ENCODE measurements around the gene ANK2. TPM values are rescaled to one million over a fixed set of nuclear protein-coding genes. Genes with fewer than 3 reads are reported as not detected.

The ANK2 gene
- total RNA-seq, 3 donors from 2014 or later: 7.6 to 69.3 (median 21.0) TPM

GRCh38 chr4:113173126-113173792, 123.8 kb downstream of the ANK2 start:
- TF ChIP-seq, protein P1, sequence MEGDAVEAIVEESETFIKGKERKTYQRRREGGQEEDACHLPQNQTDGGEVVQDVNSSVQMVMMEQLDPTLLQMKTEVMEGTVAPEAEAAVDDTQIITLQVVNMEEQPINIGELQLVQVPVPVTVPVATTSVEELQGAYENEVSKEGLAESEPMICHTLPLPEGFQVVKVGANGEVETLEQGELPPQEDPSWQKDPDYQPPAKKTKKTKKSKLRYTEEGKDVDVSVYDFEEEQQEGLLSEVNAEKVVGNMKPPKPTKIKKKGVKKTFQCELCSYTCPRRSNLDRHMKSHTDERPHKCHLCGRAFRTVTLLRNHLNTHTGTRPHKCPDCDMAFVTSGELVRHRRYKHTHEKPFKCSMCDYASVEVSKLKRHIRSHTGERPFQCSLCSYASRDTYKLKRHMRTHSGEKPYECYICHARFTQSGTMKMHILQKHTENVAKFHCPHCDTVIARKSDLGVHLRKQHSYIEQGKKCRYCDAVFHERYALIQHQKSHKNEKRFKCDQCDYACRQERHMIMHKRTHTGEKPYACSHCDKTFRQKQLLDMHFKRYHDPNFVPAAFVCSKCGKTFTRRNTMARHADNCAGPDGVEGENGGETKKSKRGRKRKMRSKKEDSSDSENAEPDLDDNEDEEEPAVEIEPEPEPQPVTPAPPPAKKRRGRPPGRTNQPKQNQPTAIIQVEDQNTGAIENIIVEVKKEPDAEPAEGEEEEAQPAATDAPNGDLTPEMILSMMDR (IDR thresholded peaks at IDR 0.05): no peak
- no peak for DNase-seq
- no peak overlapping the region for H3K4me3 ChIP-seq
- no peaks in the 10 kb centered on the region for H3K4me1 ChIP-seq (ENCODE audit: low read depth)
- H3K9me3 ChIP-seq: no peaks in the 10 kb centered on the region
- no peak for ATAC-seq
- no peaks in the 10 kb centered on the region for H3K36me3 ChIP-seq (ENCODE audit: low read depth)
- intact Hi-C loops (cut with DNase I, micrococcal nuclease): no loop called here

- no peak overlapping the region for H3K4me3 ChIP-seq
- no peaks in the 10 kb centered on the region for H3K9me3 ChIP-seq
- intact Hi-C loops (cut with DNase I, micrococcal nuclease): no loop called here
- no peaks in the 10 kb centered on the region for H3K4me1 ChIP-seq (ENCODE audit: low read depth)
- TF ChIP-seq, protein P1 (IDR thresholded peaks at IDR 0.05): no peak
- ATAC-seq: no peak
- H3K36me3 ChIP-seq (ENCODE audit: low read depth): no peaks in the 10 kb centered on the region
- DNase-seq: no peak
Measured at GRCh38 chr4:113173793-113174264, 124.4 kb downstream of the ANK2 start.

- DNase-seq (no peak), ATAC-seq (no peak)
- TF ChIP-seq, protein P1 (IDR thresholded peaks at IDR 0.05): no peak
- H3K36me3 ChIP-seq (ENCODE audit: low read depth): no peaks in the 10 kb centered on the region
- H3K4me3 ChIP-seq: no peak overlapping the region
- no peaks in the 10 kb centered on the region for H3K9me3 ChIP-seq
- intact Hi-C loops (cut with DNase I, micrococcal nuclease): no loop called here
- no peaks in the 10 kb centered on the region for H3K4me1 ChIP-seq (ENCODE audit: low read depth)
Measured at GRCh38 chr4:113179091-113179490, 129.6 kb downstream of the ANK2 start.

DNA sequence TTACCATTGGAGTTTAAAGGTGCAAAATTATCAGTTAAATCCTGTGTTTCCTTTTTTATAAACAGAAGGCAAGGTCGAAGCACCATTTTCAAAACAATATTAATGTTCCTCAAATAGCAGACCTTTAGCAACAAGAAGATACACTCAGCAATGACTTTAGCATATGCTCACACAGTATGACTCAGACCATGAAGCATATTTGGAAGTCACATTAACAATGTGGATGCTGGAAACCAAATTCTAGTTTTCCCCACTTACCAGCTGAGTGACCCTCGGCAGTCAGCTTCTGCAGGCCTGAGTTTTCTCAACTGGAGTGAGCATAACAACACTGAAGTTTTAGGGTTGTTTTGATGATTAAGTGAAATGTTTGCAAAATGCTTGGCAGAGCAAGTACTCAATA, 130.5 kb downstream of the ANK2 start:
- no peaks in the 10 kb centered on the region for H3K4me1 ChIP-seq (ENCODE audit: low read depth)
- no peaks in the 10 kb centered on the region for H3K9me3 ChIP-seq
- intact Hi-C loops (cut with DNase I, micrococcal nuclease): no loop called here
- no peaks in the 10 kb centered on the region for H3K36me3 ChIP-seq (ENCODE audit: low read depth)
- TF ChIP-seq, protein P1 (IDR thresholded peaks at IDR 0.05): no peak
- ATAC-seq (no peak), DNase-seq (no peak)
- no peak overlapping the region for H3K4me3 ChIP-seq

GRCh38 chr4:113181289-113182007, 132.0 kb downstream of the ANK2 start:
- Histone ChIP-seq H3K4me1 (ENCODE audit: low read depth) (no peaks in the 10 kb centered on the region), H3K9me3 (no peaks in the 10 kb centered on the region), H3K4me3 (no peak overlapping the region), H3K36me3 (ENCODE audit: low read depth) (no peaks in the 10 kb centered on the region)
- DNase-seq (no peak), ATAC-seq (no peak)
- intact Hi-C loops (cut with DNase I, micrococcal nuclease): no loop called here
- TF ChIP-seq, protein P1 (IDR thresholded peaks at IDR 0.05): no peak

Data from mucosa of descending colon (tissue), 3 donors.